CD14-positive monocyte (primary cell): Measurements from ENCODE around the gene SBF2. TPM values are rescaled to one million over a fixed set of nuclear protein-coding genes. Genes with fewer than 3 reads are reported as not detected.

Experiments
- DNase-seq, 3 donors: peaks; one replicate each; pipeline ENCODE4 v3.0.0-alpha.2; 2011 to 2022
- H2AFZ ChIP-seq: 2 replicates; pipeline ENCODE4 v1.6.0; 2012; ENCODE audit warnings: mild to moderate bottlenecking, low read depth, low read length, inconsistent platforms; ENCODE audit not compliant: insufficient read depth, poor library complexity, severe bottlenecking
- H3K27ac ChIP-seq, 2 donors: 1 replicate in 1 of 2; 2 replicates in 1 of 2; pipeline ENCODE4 v1.5.1; 2012 to 2013; ENCODE audit warnings: low read length in 2 of 2, control low read depth in 1 of 2, inconsistent platforms in 1 of 2, low read depth in 1 of 2, mild to moderate bottlenecking in 1 of 2
- H3K27me3 ChIP-seq, 2 donors: one replicate each; pipeline versions ENCODE4 v1.6.0 to v1.6.1; 2011 to 2013; ENCODE audit warnings: low read length in 2 of 2; ENCODE audit not compliant: control insufficient read depth in 2 of 2, insufficient read depth in 2 of 2
- H3K36me3 ChIP-seq, 2 donors: replicated peaks in 1 of 2; 1 replicate in 1 of 2; 2 replicates in 1 of 2; pipeline versions ENCODE4 v1.5.1 to v1.6.1; 2012 to 2013; ENCODE audit warnings: low read length in 2 of 2, control low read depth in 1 of 2, inconsistent platforms in 1 of 2, mild to moderate bottlenecking in 1 of 2; ENCODE audit not compliant: insufficient read depth in 2 of 2, control insufficient read depth in 1 of 2
- H3K4me1 ChIP-seq, 2 donors: 1 replicate in 1 of 2; 2 replicates in 1 of 2; pipeline versions ENCODE4 v1.5.1 to v1.6.1; 2012 to 2013; ENCODE audit warnings: low read length in 2 of 2, control low read depth in 1 of 2, inconsistent platforms in 1 of 2, mild to moderate bottlenecking in 1 of 2, moderate library complexity in 1 of 2; ENCODE audit not compliant: insufficient read depth in 2 of 2, control insufficient read depth in 1 of 2
- H3K4me2 ChIP-seq: replicated peaks from 2 replicates; pipeline ENCODE3; 2012; ENCODE audit warnings: low read length, moderate library complexity, mild to moderate bottlenecking; ENCODE audit not compliant: poor library complexity, severe bottlenecking; ENCODE audit errors: extremely low read depth
- H3K4me3 ChIP-seq, 3 experiments: fragments of 200-600 bp in 1 of 3; sonication (generic) in 1 of 3; replicated peaks in 1 of 3; 1 replicate in 2 of 3; 2 replicates in 1 of 3; pipeline ENCODE4 v1.5.1; 2011 to 2013; ENCODE audit warnings: low read length in 3 of 3, mild to moderate bottlenecking in 3 of 3, control low read depth in 2 of 3, low read depth in 2 of 3, inconsistent platforms in 1 of 3, moderate library complexity in 1 of 3
- H3K79me2 ChIP-seq: 2 replicates; pipeline ENCODE4 v1.6.0; 2012; ENCODE audit warnings: mild to moderate bottlenecking, control low read depth, inconsistent platforms, low read length, moderate library complexity; ENCODE audit not compliant: insufficient read depth
- H3K9ac ChIP-seq: 2 replicates; pipeline ENCODE4 v1.6.0; 2017; ENCODE audit warnings: low read length, mild to moderate bottlenecking; ENCODE audit not compliant: insufficient read depth, poor library complexity, severe bottlenecking
- H3K9me3 ChIP-seq, 2 donors: replicated peaks in 1 of 2; 1 replicate in 1 of 2; 2 replicates in 1 of 2; pipeline versions ENCODE4 v1.5.1 to v1.6.1; 2012 to 2013; ENCODE audit warnings: low read length in 2 of 2, control low read depth in 1 of 2; ENCODE audit not compliant: control insufficient read depth in 1 of 2, insufficient read depth in 1 of 2
- H4K20me1 ChIP-seq: 2 replicates; pipeline ENCODE4 v1.6.0; 2012; ENCODE audit warnings: mild to moderate bottlenecking, low read length, control low read depth, moderate library complexity; ENCODE audit not compliant: insufficient read depth
- H3K27ac Mint-ChIP-seq, 7 donors: one replicate each; pipeline ENCODE4 v1.8.0; 2020; ENCODE audit warnings: mild to moderate bottlenecking in 7 of 7, mixed read lengths in 7 of 7, moderate library complexity in 6 of 7, inconsistent platforms in 2 of 7
- H3K27me3 Mint-ChIP-seq, 3 donors: one replicate each; pipeline ENCODE4 v1.8.0; 2021 to 2022; ENCODE audit warnings: low read depth in 3 of 3, mild to moderate bottlenecking in 3 of 3, mixed read lengths in 3 of 3, moderate library complexity in 3 of 3, inconsistent platforms in 1 of 3
- H3K36me3 Mint-ChIP-seq, 2 donors: one replicate each; pipeline ENCODE4 v1.8.0; 2020; ENCODE audit warnings: mixed read lengths in 2 of 2, inconsistent platforms in 1 of 2, mild to moderate bottlenecking in 1 of 2
- H3K4me1 Mint-ChIP-seq: one replicate; pipeline ENCODE4 v1.8.0; 2020; ENCODE audit warnings: mild to moderate bottlenecking, mixed read lengths
- H3K4me3 Mint-ChIP-seq, 2 donors: one replicate each; pipeline ENCODE4 v1.8.0; 2020; ENCODE audit warnings: mild to moderate bottlenecking in 2 of 2, mixed read lengths in 2 of 2, moderate library complexity in 1 of 2
- H3K9me3 Mint-ChIP-seq, 7 donors: one replicate each; pipeline ENCODE4 v1.8.0; 2020 to 2022; ENCODE audit warnings: mixed read lengths in 7 of 7, mild to moderate bottlenecking in 6 of 7, moderate library complexity in 6 of 7, inconsistent platforms in 2 of 7
- CTCF ChIP-seq: fragments of 200-600 bp; IDR thresholded peaks from one replicate; pipeline ENCODE4 v1.8.0; 2022; ENCODE audit warnings: antibody characterized with exemption, mild to moderate bottlenecking
- WGBS: methylation state at CpG from one replicate; pipeline ENCODE4 v1.1.5; 2013; ENCODE audit warnings: missing lambda C conversion rate; ENCODE audit not compliant: insufficient coverage; 5-methylcytosine and 5-hydroxymethylcytosine counted together
- intact Hi-C, 2 donors: fragments of 100-400 bp; cut with micrococcal nuclease; formaldehyde crosslinking; loops; one replicate each; pipeline versions ENCODE4 v1.15.0 to v1.15.1; 2023
- polyA plus RNA-seq, 3 donors: library from polyadenylated mRNA; depleted of rRNA in 1 of 3; unstranded in 2 of 3; stranded (reverse) in 1 of 3; fragments of 300-500 nt in 2 of 3; fragments of >200 nt in 1 of 3; fragmentation: Illumina TruSeq in 2 of 3; gene quantifications; 1 replicate in 2 of 3; 2 replicates in 1 of 3; pipeline ENCODE4 v1.2.3, GENCODE V29; 2012 to 2021

The SBF2 gene
- polyA plus RNA-seq, 3 donors = 8.9 to 30.7 (median 16.4) TPM

DNA sequence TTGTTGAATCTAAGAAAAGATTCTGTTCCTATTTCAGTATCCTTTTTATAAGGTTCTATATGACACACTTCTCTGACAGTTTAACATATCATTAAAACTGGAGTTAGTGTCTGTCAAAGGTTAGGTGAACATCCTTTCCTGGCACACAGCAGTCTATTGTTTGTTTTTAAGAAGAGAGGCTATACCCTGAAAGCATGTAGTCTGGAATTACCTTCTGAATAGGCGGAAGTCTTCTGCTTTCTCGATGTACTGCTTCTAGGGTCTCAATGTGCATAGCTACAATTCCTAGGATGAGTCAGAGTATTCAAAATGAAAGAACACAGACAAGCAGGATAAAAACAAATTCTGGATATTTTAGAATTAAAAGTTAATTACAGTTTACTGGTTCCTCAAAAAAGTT is 441.6 kb downstream of the SBF2 start:
- no peak overlapping the region for H3K9ac ChIP-seq
- H3K27me3 Mint-ChIP-seq = peaks cover 0 to 3% (median 0%) of the 10 kb centered on the region in 3 donors
- no peaks in the 10 kb centered on the region for H3K9me3 Mint-ChIP-seq
- no peak overlapping the region for H3K4me2 ChIP-seq
- H3K4me1 Mint-ChIP-seq = peaks cover 9% of the 10 kb centered on the region
- H3K9me3 ChIP-seq = no peaks in the 10 kb centered on the region
- no peak overlapping the region for H3K27ac ChIP-seq
- no peak overlapping the region for H3K4me3 ChIP-seq
- no peak overlapping the region for H2AFZ ChIP-seq
- no peak for TF ChIP-seq CTCF
- H3K27ac Mint-ChIP-seq = no peak overlapping the region
- no peak overlapping the region for H3K4me3 Mint-ChIP-seq
- intact Hi-C loops = no loop called here
- H3K4me1 ChIP-seq = no peaks in the 10 kb centered on the region
- H3K36me3 ChIP-seq = peaks cover 40 to 92% of the 10 kb centered on the region in 2 donors
- H3K27me3 ChIP-seq = no peaks in the 10 kb centered on the region
- 100% methylated on average over 2 of the region's 2 CpGs for WGBS
- H3K79me2 ChIP-seq = no peaks in the 10 kb centered on the region
- no peak for DNase-seq
- peaks cover 30 to 39% of the 10 kb centered on the region in 2 donors for H3K36me3 Mint-ChIP-seq
- no peaks in the 10 kb centered on the region for H4K20me1 ChIP-seq

DNA sequence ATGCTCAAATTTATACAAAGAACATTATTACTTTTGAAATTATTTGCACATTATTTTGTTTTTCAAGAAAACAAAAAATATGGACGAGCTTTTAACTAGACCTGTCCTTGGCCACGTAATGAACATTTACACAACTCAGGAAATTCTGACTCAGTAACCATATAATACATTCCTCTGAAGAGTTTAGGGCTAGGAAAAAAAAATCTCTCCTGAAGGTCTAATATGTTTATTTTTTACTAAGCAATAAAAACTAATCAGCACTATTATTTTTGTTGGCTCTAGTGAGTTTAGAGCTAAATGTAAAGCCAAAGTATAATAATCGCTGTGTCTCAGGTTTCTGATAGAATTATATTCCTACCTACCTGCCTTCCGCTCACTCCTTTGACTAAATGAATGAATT is 442.7 kb downstream of the SBF2 start:
- H3K27ac ChIP-seq = no peak overlapping the region
- H3K4me2 ChIP-seq = no peak overlapping the region
- Mint-ChIP-seq H3K4me3 (no peak overlapping the region), H3K27ac (no peak overlapping the region), H3K27me3 (peaks cover 0 to 3% (median 0%) of the 10 kb centered on the region in 3 donors), H3K9me3 (no peaks in the 10 kb centered on the region), H3K36me3 (peaks cover 35 to 49% of the 10 kb centered on the region in 2 donors), H3K4me1 (peaks cover 9% of the 10 kb centered on the region)
- no peak overlapping the region for H3K4me3 ChIP-seq
- no peak for DNase-seq
- no peaks in the 10 kb centered on the region for H3K27me3 ChIP-seq
- H3K36me3 ChIP-seq = peaks cover 49 to 92% of the 10 kb centered on the region in 2 donors
- H3K79me2 ChIP-seq = no peaks in the 10 kb centered on the region
- no CpG with 5 or more reads among the region's 4 CpGs for WGBS
- no peaks in the 10 kb centered on the region for H3K9me3 ChIP-seq
- TF ChIP-seq CTCF = no peak
- H4K20me1 ChIP-seq = no peaks in the 10 kb centered on the region
- H3K4me1 ChIP-seq = no peaks in the 10 kb centered on the region
- no peak overlapping the region for H3K9ac ChIP-seq
- H2AFZ ChIP-seq = no peak overlapping the region
- intact Hi-C loops = no loop called here
